WTC11 (cell line): ENCODE data around the gene MYBPH. TPM values are rescaled to one million over a fixed set of nuclear protein-coding genes. Genes with fewer than 3 reads are reported as not detected.

ENCODE experiments used
- ESRRA ChIP-seq: sonication (generic); formaldehyde crosslinking; IDR thresholded peaks from 2 replicates; pipeline ENCODE4 v1.8.1; 2022; ENCODE audit warnings: mild to moderate bottlenecking, missing genetic modification reagents, borderline replicate concordance
- FOXK1 ChIP-seq: sonication (generic); formaldehyde crosslinking; IDR thresholded peaks from 2 replicates; pipeline ENCODE4 v1.8.0; 2022; ENCODE audit warnings: mild to moderate bottlenecking, moderate library complexity, missing genetic modification reagents
- GABPB1 ChIP-seq: sonication (generic); formaldehyde crosslinking; IDR thresholded peaks from 2 replicates; pipeline ENCODE4 v1.8.1; 2023; ENCODE audit warnings: mild to moderate bottlenecking, missing genetic modification reagents
- GRHL2 ChIP-seq: fragments of 250-450 bp; sonication (Bioruptor Pico); IDR thresholded peaks from 2 replicates; pipeline ENCODE4 v1.8.0; 2022; ENCODE audit warnings: mild to moderate bottlenecking, moderate library complexity; ENCODE audit not compliant: insufficient replicate concordance, severe bottlenecking
- JAZF1 ChIP-seq: fragments of 250-450 bp; sonication (Bioruptor Pico); IDR thresholded peaks from 2 replicates; pipeline ENCODE4 v1.9.0; 2021; ENCODE audit warnings: moderate library complexity, mild to moderate bottlenecking, inconsistent platforms
- KAT7 ChIP-seq: sonication (generic); formaldehyde crosslinking; IDR thresholded peaks from 2 replicates; pipeline ENCODE4 v1.8.1; 2023; ENCODE audit warnings: missing genetic modification reagents, mild to moderate bottlenecking, borderline replicate concordance
- NFE2L1 ChIP-seq: sonication (generic); formaldehyde crosslinking; IDR thresholded peaks from 2 replicates; pipeline ENCODE4 v1.8.1; 2023; ENCODE audit warnings: missing genetic modification reagents
- NR1H2 ChIP-seq: sonication (generic); formaldehyde crosslinking; IDR thresholded peaks from 2 replicates; pipeline ENCODE4 v1.9.0; 2021; ENCODE audit warnings: mild to moderate bottlenecking, moderate library complexity, missing genetic modification reagents
- OVOL2 ChIP-seq: fragments of 250-450 bp; sonication (Bioruptor Pico); IDR thresholded peaks from 2 replicates; pipeline ENCODE4 v1.9.0; 2021; ENCODE audit warnings: mild to moderate bottlenecking, borderline replicate concordance
- RELA ChIP-seq: sonication (generic); formaldehyde crosslinking; IDR thresholded peaks from 2 replicates; pipeline ENCODE4 v1.8.1; 2022; ENCODE audit warnings: missing genetic modification reagents, mild to moderate bottlenecking, borderline replicate concordance
- SMAD3 ChIP-seq: sonication (generic); formaldehyde crosslinking; IDR thresholded peaks from 2 replicates; pipeline ENCODE4 v1.8.0; 2022; ENCODE audit warnings: missing genetic modification reagents, mild to moderate bottlenecking, borderline replicate concordance
- SP1 ChIP-seq: sonication (generic); formaldehyde crosslinking; conservative IDR thresholded peaks from 2 replicates; pipeline ENCODE4 v1.8.1; 2022; ENCODE audit warnings: missing genetic modification reagents
- TEAD4 ChIP-seq: sonication (generic); formaldehyde crosslinking; IDR thresholded peaks from 2 replicates; pipeline ENCODE4 v1.8.0; 2022; ENCODE audit warnings: mild to moderate bottlenecking, missing genetic modification reagents
- TP53 ChIP-seq: sonication (generic); formaldehyde crosslinking; IDR thresholded peaks from 2 replicates; pipeline ENCODE4 v1.8.1; 2023; ENCODE audit warnings: mild to moderate bottlenecking, missing genetic modification reagents
- ZNF317 ChIP-seq: sonication (generic); formaldehyde crosslinking; IDR thresholded peaks from 2 replicates; pipeline ENCODE4 v1.8.1; 2023; ENCODE audit warnings: low read depth, mild to moderate bottlenecking, moderate library complexity, missing genetic modification reagents, borderline replicate concordance
- ZNF423 ChIP-seq: fragments of 250-450 bp; sonication (Bioruptor Pico); IDR thresholded peaks from 2 replicates; pipeline ENCODE4 v2.1.2; 2022; ENCODE audit warnings: mild to moderate bottlenecking, moderate library complexity
- total RNA-seq: library from RNA; stranded (reverse); gene quantifications from 3 replicates; pipeline ENCODE4 v1.2.3, GENCODE V29; 2021
- TF ChIP-seq, protein P1 (sequence below): sonication (generic); formaldehyde crosslinking; IDR thresholded peaks from 2 replicates; pipeline ENCODE4 v1.8.0; 2022; ENCODE audit warnings: mild to moderate bottlenecking, missing genetic modification reagents
- TF ChIP-seq, protein P2 (sequence below): fragments of 250-450 bp; sonication (Bioruptor Pico); IDR thresholded peaks from 2 replicates; pipeline ENCODE4 v1.9.0; 2021; ENCODE audit warnings: mild to moderate bottlenecking, borderline replicate concordance
- TF ChIP-seq, protein P3 (sequence below): sonication (generic); formaldehyde crosslinking; IDR thresholded peaks from 2 replicates; pipeline ENCODE4 v1.8.1; 2022; ENCODE audit warnings: low read depth, missing genetic modification reagents, borderline replicate concordance
- TF ChIP-seq, protein P4 (sequence below): sonication (generic); formaldehyde crosslinking; IDR thresholded peaks from 2 replicates; pipeline ENCODE4 v1.8.0; 2023; ENCODE audit warnings: mild to moderate bottlenecking, missing genetic modification reagents
- TF ChIP-seq, protein P5 (sequence below): sonication (generic); formaldehyde crosslinking; IDR thresholded peaks from 2 replicates; pipeline ENCODE4 v1.8.1; 2023; ENCODE audit warnings: mild to moderate bottlenecking, missing genetic modification reagents
- TF ChIP-seq, protein P6 (sequence below): fragments of 250-450 bp; sonication (Bioruptor Pico); conservative IDR thresholded peaks from 2 replicates; pipeline ENCODE4 v1.9.0; 2021; ENCODE audit warnings: mild to moderate bottlenecking
- TF ChIP-seq, protein P7 (sequence below): sonication (generic); formaldehyde crosslinking; IDR thresholded peaks from 2 replicates; pipeline ENCODE4 v1.8.0; 2022; ENCODE audit warnings: missing genetic modification reagents

MYBPH gene
- total RNA-seq, 1 experiment from 2014 or later = not detected

DNA sequence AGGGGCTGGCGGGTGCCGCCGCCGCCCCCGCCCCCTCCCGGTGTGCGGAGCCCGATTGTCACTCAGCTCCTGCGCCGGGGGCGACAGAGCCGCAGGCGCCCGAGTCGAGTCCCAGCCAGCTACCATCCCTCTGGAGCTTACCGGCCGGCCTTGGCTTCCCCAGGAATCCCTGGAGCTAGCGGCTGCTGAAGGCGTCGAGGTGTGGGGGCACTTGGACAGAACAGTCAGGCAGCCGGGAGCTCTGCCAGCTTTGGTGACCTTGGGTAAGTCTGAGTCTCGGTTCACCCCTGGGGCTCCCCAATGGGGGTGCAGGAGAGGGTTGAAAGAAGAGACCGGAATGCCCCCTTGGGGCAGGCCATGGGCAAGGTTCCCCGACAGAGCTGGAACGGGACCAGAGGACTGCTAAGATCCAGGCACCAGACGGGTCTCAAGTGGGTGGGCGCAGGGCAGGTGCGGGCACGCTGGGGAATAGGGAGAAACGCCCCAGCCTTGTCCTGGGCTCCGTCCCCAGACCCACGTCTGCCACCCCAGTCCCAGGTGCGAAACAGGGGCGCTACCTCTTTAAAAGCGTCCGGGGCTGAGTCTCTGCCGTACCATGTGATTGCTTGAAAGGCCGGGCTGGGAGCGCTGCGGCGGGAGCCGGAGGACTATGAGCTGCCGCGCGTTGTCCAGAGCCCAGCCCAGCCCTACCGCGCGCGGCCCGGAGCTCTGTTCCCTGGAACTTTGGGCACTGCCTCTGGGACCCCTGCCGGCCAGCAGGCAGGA, 47.8 kb downstream of the MYBPH start, which contains the start of gene ADORA1 (continued):
- TF ChIP-seq, protein P1, sequence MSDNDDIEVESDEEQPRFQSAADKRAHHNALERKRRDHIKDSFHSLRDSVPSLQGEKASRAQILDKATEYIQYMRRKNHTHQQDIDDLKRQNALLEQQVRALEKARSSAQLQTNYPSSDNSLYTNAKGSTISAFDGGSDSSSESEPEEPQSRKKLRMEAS (CRISPR knock-in tag) = peak; percentile 82
- TF ChIP-seq SP1 (CRISPR knock-in tag) (no peak), OVOL2 (CRISPR knock-in tag) (no peak), TEAD4 (CRISPR knock-in tag) (no peak), SMAD3 (CRISPR knock-in tag) (no peak), FOXK1 (CRISPR knock-in tag) (no peak), ZNF317 (no peak), NFE2L1 (CRISPR knock-in tag) (no peak), TP53 (CRISPR knock-in tag) (no peak), RELA (CRISPR knock-in tag) (no peak), ZNF423 (CRISPR knock-in tag) (no peak), KAT7 (no peak), GRHL2 (no peak), NR1H2 (no peak), JAZF1 (CRISPR knock-in tag) (no peak), GABPB1 (CRISPR knock-in tag) (no peak), ESRRA (CRISPR knock-in tag) (no peak)
- TF ChIP-seq, protein P2, sequence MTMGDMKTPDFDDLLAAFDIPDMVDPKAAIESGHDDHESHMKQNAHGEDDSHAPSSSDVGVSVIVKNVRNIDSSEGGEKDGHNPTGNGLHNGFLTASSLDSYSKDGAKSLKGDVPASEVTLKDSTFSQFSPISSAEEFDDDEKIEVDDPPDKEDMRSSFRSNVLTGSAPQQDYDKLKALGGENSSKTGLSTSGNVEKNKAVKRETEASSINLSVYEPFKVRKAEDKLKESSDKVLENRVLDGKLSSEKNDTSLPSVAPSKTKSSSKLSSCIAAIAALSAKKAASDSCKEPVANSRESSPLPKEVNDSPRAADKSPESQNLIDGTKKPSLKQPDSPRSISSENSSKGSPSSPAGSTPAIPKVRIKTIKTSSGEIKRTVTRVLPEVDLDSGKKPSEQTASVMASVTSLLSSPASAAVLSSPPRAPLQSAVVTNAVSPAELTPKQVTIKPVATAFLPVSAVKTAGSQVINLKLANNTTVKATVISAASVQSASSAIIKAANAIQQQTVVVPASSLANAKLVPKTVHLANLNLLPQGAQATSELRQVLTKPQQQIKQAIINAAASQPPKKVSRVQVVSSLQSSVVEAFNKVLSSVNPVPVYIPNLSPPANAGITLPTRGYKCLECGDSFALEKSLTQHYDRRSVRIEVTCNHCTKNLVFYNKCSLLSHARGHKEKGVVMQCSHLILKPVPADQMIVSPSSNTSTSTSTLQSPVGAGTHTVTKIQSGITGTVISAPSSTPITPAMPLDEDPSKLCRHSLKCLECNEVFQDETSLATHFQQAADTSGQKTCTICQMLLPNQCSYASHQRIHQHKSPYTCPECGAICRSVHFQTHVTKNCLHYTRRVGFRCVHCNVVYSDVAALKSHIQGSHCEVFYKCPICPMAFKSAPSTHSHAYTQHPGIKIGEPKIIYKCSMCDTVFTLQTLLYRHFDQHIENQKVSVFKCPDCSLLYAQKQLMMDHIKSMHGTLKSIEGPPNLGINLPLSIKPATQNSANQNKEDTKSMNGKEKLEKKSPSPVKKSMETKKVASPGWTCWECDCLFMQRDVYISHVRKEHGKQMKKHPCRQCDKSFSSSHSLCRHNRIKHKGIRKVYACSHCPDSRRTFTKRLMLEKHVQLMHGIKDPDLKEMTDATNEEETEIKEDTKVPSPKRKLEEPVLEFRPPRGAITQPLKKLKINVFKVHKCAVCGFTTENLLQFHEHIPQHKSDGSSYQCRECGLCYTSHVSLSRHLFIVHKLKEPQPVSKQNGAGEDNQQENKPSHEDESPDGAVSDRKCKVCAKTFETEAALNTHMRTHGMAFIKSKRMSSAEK (CRISPR knock-in tag) = no peak
- TF ChIP-seq, protein P3, sequence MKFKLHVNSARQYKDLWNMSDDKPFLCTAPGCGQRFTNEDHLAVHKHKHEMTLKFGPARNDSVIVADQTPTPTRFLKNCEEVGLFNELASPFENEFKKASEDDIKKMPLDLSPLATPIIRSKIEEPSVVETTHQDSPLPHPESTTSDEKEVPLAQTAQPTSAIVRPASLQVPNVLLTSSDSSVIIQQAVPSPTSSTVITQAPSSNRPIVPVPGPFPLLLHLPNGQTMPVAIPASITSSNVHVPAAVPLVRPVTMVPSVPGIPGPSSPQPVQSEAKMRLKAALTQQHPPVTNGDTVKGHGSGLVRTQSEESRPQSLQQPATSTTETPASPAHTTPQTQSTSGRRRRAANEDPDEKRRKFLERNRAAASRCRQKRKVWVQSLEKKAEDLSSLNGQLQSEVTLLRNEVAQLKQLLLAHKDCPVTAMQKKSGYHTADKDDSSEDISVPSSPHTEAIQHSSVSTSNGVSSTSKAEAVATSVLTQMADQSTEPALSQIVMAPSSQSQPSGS = no peak
- TF ChIP-seq, protein P4, sequence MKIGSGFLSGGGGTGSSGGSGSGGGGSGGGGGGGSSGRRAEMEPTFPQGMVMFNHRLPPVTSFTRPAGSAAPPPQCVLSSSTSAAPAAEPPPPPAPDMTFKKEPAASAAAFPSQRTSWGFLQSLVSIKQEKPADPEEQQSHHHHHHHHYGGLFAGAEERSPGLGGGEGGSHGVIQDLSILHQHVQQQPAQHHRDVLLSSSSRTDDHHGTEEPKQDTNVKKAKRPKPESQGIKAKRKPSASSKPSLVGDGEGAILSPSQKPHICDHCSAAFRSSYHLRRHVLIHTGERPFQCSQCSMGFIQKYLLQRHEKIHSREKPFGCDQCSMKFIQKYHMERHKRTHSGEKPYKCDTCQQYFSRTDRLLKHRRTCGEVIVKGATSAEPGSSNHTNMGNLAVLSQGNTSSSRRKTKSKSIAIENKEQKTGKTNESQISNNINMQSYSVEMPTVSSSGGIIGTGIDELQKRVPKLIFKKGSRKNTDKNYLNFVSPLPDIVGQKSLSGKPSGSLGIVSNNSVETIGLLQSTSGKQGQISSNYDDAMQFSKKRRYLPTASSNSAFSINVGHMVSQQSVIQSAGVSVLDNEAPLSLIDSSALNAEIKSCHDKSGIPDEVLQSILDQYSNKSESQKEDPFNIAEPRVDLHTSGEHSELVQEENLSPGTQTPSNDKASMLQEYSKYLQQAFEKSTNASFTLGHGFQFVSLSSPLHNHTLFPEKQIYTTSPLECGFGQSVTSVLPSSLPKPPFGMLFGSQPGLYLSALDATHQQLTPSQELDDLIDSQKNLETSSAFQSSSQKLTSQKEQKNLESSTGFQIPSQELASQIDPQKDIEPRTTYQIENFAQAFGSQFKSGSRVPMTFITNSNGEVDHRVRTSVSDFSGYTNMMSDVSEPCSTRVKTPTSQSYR = no peak
- TF ChIP-seq, protein P5, sequence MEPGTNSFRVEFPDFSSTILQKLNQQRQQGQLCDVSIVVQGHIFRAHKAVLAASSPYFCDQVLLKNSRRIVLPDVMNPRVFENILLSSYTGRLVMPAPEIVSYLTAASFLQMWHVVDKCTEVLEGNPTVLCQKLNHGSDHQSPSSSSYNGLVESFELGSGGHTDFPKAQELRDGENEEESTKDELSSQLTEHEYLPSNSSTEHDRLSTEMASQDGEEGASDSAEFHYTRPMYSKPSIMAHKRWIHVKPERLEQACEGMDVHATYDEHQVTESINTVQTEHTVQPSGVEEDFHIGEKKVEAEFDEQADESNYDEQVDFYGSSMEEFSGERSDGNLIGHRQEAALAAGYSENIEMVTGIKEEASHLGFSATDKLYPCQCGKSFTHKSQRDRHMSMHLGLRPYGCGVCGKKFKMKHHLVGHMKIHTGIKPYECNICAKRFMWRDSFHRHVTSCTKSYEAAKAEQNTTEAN (CRISPR knock-in tag) = 0 out of 2 replicates have a peak, but pooled peaks have one; percentile 44
- TF ChIP-seq, protein P6, sequence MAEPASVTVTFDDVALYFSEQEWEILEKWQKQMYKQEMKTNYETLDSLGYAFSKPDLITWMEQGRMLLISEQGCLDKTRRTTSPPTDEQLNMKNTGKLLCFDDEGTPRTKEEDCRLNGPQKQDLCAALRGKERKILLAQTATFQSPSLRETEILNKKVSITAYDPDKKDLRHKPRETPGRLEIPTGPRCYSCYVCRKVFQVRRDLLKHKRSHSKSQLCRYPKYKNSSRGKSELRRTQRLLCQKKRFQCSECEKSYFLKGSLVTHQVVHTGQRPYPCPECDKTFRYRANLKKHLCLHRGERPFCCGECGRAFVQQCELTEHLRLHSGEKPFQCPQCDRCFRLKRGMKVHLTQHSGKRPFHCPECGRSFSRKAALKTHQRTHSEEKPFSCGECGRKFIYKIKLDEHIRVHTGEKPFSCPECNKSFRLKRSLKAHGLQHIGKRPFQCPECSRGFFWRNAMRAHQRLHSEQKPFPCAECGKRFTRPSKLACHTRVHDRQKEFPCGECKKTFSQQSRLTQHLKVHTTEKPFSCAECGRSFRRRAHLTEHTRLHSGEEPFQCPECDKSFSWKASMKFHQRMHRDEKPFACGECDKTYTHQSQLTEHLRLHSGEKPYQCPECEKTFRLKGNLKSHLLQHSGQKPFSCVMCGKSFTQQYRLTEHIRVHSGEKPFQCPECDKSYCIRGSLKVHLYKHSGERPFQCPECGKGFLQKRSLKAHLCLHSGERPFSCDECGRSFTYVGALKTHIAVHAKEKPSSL = no peak
- TF ChIP-seq, protein P7, sequence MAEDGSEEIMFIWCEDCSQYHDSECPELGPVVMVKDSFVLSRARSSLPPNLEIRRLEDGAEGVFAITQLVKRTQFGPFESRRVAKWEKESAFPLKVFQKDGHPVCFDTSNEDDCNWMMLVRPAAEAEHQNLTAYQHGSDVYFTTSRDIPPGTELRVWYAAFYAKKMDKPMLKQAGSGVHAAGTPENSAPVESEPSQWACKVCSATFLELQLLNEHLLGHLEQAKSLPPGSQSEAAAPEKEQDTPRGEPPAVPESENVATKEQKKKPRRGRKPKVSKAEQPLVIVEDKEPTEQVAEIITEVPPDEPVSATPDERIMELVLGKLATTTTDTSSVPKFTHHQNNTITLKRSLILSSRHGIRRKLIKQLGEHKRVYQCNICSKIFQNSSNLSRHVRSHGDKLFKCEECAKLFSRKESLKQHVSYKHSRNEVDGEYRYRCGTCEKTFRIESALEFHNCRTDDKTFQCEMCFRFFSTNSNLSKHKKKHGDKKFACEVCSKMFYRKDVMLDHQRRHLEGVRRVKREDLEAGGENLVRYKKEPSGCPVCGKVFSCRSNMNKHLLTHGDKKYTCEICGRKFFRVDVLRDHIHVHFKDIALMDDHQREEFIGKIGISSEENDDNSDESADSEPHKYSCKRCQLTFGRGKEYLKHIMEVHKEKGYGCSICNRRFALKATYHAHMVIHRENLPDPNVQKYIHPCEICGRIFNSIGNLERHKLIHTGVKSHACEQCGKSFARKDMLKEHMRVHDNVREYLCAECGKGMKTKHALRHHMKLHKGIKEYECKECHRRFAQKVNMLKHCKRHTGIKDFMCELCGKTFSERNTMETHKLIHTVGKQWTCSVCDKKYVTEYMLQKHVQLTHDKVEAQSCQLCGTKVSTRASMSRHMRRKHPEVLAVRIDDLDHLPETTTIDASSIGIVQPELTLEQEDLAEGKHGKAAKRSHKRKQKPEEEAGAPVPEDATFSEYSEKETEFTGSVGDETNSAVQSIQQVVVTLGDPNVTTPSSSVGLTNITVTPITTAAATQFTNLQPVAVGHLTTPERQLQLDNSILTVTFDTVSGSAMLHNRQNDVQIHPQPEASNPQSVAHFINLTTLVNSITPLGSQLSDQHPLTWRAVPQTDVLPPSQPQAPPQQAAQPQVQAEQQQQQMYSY (CRISPR knock-in tag) = peak; percentile 69
